Left lobe of liver (tissue), 2 donors: ENCODE data around the gene CCNT1. TPM values are rescaled to one million over a fixed set of nuclear protein-coding genes. Genes with fewer than 3 reads are reported as not detected.
A peak's percentile ranks its signal among the peaks of the same experiment; 100 is the strongest.
"Not testable (repeated sequence)": the region's sequence is repeated elsewhere in the genome, so short reads cannot be mapped to it uniquely, and the experiment has no call there.

Experiments used
- ATAC-seq: fragments of 200-7000 bp; cut with Tn5 transposase; one replicate; pipeline ENCODE4 v1.9.1; 2020; ENCODE audit warnings: mild to moderate bottlenecking, moderate library complexity
- DNase-seq: peaks from one replicate; pipeline ENCODE4 v3.0.0-alpha.2; 2020; ENCODE audit warnings: low spot score
- total RNA-seq: library from RNA; stranded (reverse); gene quantifications from one replicate; pipeline ENCODE4 v1.2.1, GENCODE V29; 2021
- donor health status: DM: no; HTN: no; CAD: no; lungs with moderate emphysema.
- donor health status: DM: no; HTN: yes; CAD: no.

Gene CCNT1
- total RNA-seq: 12.1 TPM

DNA sequence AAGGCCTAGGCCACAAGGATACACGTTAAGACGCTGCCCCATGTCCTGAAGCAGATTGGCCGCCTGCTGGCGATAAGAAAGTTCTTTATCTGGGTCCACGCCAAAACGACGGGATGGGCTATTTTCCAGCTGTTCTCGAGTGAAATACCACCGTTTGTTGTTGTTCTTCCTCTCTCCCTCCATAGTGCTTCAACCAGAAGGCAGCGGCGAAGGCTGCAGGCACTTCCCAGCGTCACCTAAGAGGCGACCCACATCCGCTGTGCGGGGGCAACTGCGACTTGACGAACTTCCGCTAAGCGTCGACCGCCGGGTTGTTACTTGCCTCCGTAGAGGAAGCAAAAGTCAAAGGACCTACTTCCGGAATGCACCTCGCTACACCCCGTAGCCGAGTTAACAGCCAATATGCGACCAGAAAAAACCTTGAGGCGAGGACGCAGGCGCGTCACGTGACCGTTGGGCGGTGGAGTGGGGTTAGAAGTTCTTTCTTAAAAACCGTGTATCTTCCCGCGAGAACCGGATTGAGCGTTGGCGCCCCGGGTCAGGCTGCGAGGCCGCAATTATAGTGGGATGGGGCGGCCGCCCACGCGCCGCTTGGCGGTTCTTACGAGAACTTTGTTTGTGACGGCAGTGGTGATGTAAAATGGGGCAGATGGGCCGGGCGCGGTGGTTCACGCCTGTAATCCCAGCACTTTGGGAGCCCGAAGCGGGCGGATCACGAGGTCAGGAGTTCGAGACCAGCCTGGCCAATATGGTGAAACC is at the start of gene CCNT1:
CCNT1 (minus strand) TSS at position 215 of the 759 bp plus-strand sequence; CDS start at position 183, 32 bp downstream.
- ATAC-seq (peak; percentile 96), DNase-seq (peak; percentile 99)

DNA sequence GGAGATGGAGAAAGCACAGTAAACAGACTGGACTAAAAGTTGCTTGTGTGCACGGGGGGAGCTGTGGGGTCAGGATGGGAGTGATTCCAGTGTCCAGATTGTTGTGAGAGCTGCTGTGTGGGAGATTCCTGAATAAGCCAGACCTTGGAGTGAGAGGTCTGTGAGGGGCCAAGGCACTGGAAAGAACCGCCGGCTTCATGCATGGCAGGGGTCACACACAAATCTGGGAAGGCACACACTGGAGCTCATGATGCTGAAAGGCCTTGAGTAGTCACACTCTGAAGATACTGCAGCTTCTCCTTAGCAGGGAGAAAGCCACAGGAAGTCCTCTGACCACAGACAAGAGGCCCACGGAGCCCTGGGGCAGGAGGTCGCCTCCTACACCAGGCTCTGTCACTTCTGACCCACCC is 49.3 kb upstream of the CCNT1 start:
- ATAC-seq: no peak
- DNase-seq: no peak

DNA sequence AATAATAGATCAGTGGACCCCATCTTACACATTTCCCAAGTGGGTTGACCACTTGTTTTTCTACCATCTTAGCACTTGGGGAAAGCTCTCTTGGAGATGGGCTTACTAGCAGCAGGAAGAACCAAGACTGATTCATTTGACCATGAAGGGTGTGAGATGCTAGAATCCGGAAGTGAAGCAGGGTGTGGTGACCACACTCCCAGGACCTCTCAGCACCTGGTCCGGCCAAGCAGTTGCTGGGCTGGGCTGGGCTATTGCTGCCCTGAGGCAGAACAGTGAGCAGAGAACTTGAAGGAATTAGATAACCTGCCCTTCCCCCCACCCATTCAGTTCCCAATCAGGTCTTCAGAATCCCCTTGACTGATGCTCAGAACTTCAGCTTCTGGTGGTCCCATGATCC is 48.0 kb upstream of the CCNT1 start:
- ATAC-seq: no peak
- no peak for DNase-seq

DNA sequence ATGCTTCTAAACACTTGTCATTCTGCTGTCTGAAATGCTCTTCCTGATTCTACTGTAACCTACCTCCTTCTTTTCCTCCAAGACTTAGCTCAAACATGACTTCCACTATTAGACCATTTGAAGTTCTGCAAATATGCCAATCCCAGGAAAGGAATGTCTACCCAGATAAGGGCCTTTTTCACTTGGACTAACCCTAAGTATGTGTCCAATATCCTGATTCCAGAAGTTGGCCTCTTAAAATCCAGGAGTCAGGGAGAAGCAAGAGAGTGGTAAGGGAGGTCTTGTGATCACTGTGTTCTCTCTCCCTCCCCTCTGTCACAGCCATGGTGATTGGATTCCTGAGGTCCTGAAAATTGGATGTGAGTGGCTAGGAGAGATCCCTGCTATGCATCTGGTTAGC is 42.2 kb upstream of the CCNT1 start:
- DNase-seq (no peak), ATAC-seq (no peak)

DNA sequence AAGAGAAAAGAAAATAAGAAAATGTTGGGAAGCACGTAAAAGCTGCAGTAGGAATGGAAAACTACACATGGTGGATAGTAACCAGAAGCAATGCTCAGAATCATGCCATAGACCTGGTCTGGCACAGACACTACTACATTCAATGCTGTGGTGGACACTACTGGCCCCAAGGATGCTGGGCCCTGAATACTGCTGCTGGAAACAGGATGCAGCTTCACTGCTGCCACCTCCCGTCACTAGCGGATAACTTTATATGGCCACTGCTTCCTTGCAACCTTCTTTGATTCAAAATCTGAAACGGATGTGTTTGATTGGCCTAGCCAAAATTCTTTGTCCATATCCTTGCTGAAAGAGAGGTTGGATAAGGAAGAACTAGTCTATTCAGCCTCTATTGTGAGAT is 41.7 kb upstream of the CCNT1 start:
- ATAC-seq (no peak), DNase-seq (no peak)

DNA sequence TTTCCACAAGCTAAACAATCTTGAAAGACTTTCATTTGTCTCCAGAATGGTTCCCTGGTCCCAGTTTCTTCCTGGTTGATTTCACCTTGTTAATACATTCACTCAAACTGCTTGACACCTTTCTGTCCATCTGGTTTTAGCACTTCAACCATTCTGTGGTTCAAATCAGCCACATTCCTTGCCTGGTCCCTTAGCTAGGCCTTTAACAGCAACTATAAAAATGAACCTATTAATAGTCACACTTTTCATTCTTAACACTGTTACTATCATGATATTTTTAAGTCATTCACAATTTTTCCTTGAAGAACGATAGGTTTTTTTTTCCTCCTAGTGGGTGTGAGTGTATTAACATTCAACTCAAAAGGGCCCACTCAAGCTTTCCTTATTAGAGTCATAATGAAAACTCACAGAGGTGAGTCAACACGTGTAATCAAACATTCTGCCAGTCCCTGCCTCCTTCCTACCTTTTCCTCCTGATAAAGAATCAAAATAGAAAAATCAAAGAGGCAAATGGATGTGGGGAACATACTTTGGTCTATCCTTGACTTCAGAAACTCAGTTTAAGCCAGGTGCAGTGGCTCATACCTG is 34.4 kb upstream of the CCNT1 start:
- ATAC-seq (no peak), DNase-seq (no peak)

DNA sequence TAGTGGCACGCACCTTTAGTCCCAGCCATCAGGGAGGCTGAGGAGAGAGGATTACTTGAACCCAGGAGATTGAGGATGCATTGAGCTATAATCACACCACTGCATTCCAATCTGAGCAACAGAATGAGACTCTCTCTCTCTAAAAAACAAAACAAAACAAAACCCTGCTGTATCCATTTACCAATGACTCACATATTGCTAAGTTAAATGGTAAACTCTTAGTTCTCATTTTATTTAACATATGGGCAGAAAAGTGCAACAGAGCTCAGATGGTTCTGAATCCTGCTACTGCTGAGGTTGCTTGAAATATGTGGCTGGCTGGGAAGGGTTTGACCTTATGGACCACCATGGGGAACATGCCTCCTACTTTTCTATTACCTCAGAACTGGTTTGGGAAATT is 33.7 kb upstream of the CCNT1 start:
- DNase-seq: no peak
- no peak for ATAC-seq

DNA sequence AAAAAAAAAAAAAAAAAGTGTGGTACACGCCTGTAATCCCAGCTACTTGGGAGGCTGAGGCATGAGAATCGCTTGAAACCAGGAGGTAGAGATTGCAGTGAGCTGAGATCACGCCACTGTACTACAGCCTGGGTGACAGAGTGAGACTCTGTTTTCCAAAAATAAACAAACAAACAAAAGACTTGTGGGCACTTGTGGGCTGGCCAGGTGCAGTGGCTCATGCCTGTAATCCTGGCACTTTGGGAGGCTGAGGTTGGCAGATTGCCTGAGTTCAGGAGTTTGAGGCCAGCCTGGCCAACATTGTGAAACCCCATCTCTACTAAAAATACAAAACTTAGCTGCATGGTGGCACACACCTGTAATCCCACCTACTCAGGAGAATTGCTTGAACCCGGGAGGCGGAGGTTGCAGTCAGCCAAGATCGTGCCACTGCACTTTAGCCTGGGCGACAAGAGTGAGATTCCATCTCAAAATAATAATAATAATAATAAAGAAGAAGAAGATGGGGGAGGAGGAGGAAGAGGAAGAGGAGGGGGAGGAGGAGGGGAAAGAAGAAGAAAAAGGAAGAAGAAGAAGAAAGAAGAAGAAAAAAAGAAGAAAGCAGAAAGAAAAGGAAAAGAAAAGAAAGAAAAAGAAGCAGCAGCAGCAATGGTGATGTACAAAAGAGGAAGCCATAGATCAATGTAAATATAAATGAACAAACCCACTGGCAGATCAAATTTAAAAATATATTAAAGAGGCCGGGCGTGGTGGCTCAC is 27.9 kb upstream of the CCNT1 start:
- ATAC-seq (peak; percentile 84), DNase-seq (peak; percentile 75)

DNA sequence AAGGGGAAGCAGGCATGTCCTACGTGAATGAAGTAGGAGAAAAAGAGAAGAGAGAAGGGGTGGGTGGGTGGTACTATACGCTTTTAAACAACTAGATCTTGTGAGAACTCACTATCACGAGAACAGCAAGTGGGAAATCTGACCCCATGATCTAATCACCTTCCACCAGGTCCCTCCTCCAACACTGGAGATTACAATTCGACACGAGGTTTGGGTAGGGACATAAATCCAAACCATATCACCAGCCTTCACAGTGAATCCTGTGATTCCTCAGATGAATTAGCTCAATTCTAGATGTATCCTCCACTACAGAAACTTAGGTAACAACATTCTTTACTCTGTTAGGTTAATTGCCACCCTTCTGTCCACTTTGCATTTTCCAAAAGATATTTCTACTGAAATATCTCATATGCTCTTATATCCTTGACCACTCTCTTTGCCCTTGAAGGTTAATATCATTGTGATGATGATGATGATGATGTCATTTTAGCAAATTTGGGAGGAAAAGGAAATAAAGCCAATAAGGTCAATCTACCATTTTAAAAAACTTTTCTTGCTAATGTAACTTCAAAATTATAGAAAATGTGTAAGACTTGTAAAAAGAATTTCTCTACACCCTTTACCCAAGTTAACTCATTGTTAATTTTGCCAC is 23.2 kb upstream of the CCNT1 start:
- no peak for ATAC-seq
- DNase-seq: no peak

DNA sequence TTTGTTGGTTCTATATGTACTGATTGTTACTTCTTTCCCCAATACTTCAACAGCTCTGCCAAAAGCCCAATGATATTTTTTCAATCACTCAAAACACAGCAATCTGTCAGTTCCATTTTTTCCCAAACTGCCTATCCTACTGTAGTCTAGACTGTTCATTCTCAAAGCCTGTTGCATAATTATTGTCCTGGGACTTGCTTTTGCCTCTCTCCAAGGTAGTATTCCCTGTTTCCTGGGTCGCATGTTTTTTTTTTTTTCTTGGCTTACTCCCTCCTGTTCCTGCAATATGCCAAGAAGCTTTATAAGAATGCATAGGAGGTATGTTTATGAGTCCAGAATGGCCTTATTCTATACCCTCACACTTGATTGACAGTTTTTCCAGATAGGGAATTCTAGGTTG is 19.9 kb upstream of the CCNT1 start:
- ATAC-seq (no peak), DNase-seq (no peak)

DNA sequence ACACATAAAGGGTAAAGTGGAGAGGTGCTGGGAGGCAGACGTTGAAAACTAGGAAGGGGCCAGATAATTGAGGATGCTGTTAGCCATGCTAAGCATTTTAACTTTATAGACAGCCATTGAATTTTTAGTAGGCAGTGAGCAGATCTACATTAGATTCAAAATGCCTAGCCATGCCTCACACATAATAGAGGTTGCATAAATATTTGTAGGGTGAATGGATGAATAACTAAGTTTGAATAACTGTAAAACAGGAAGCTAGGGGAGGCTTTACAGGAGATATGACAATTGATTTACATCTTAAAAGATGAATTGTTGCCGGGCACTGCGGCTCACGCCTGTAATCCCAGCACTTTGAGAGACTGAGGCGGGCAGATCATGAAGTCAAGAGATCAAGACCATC is 12.3 kb upstream of the CCNT1 start:
- DNase-seq: no peak
- no peak for ATAC-seq

DNA sequence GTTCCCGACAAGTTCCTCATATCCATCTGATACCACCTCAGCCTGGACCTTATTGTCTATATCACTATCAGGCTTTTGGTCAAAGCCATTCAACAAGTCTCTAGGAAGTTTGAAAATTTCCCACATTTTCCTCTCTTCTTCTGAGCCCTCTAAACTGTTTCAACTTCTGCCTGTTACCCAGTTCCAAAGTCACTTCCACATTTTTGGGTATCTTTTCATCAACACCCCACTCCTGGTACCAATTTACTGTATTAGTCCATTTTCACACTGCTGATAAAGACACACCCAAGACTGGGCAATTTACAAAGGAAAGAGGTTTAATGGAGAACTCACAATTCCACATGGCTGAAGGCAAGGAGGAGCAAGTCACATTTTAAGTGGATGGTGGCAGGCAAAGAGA is 4.2 kb upstream of the CCNT1 start:
- ATAC-seq: not testable (repeated sequence)

DNA sequence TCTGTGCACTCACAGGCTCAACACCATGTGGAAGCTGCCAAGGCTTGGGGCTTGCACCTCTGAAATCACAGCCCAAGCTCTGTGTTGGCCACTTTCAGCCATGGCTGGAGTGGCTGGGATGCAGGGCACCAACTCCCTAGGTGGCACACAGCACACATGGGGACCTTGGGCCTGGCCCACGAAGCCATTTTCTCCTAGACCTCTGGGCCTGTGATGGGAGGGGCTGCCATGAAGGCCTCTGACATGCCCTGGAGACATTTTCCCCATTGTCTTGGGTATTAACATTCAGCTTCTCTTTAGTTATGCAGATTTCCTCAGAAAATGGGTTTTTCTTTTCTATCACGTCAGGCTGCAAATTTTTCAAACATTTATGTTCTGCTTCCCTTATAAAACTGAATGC is 3.7 kb upstream of the CCNT1 start:
- ATAC-seq, DNase-seq: not testable (repeated sequence)

More for the DNA sequence above, 4.2 kb upstream of the CCNT1 start:
- DNase-seq: not testable (repeated sequence)

DNA sequence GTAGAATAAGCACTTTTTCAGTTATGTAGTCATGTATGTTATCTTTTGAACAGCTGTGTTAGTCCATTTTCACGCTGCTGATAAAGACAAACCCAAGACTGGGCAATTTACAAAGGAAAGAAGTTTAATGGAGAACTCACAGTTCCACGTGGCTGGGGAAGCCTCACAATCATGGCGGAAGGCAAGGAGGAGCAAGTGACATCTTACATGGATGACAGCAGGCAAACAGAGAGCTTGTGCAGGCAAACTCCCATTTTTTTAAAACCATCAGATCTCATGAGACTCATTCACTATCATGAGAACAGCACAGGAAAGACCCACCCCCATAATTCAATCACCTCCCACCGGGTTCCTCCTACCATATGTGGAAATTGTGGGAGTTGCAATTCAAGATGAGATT is 2.5 kb upstream of the CCNT1 start:
- not testable (repeated sequence) for DNase-seq, ATAC-seq

DNA sequence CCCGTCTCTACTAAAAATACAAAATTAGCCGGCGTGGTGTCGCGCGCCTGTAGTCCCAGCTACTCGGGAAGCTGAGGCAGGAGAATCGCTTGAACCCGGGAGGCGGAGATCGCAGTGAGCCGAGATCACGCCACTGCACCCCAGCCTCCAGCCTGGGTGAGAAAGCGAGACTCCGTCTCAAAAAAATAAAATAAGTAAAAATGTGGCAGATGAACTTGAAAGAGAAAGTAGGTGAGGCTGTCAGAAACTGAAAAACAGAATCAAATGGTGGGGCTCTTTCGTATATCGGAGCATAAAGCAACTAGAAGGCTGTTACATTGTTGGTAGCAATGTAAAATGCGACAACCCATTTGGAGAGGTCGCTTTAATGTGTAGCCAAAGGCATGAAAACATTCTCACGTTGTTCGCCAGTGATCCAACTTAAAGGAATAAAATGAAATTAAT is 767 bp upstream of the CCNT1 start:
- ATAC-seq (no peak), DNase-seq (no peak)

DNA sequence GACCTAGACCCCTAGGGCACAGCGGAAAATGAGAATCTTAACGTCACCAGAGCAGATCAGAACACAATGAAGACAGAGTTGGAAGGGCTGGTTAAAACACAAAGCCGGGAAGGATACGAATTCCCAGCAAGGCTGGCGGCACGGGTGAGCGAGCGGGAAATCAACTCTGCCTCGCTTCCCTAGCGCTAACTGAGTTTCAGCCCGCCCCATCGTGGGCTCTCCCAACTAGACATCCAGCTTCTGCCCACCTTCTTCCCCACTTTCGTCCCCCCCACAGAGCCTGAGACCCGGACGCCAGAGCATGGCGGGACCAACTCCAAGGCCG is 377 bp downstream of the CCNT1 start:
- ATAC-seq: no peak
- DNase-seq: no peak

DNA sequence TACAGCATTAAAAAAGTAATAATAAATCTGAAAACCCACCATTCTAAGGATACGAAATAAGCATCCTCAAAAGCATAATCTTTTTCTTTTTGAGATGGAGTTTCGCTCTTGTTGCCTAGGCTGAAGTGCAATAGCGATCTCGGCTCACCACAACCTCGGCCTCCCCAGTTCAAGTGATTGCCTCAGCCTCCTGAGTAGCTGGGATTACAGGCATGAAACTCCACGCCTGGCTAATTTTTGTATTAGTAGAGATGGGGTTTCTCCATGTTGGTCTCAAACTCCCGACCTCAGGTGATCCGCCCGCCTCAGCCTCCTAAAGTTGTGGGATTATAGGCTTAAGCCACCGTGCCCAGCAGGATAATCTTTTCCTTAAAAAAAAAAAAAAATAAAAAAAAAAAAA is 4.3 kb downstream of the CCNT1 start:
- DNase-seq: no peak
- no peak for ATAC-seq

DNA sequence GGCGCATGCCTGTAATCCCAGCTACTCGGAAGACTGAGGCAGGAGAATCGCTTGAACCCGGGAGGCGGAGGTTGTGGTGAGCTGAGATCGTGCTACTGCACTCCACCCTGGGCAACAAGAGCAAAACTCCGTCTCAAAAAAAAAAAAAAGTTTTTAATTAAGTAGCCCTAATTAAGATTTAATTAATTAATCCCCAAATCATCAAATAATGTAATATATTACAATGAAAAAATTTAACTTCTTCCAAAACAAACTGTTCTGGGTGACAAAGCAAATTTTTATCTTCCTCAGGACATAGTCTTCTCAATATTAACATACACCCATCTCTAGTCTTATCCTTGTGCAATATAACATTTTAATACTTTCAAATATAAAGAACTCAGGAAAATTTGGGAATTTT is 17.7 kb downstream of the CCNT1 start:
- ATAC-seq, DNase-seq: not testable (repeated sequence)

DNA sequence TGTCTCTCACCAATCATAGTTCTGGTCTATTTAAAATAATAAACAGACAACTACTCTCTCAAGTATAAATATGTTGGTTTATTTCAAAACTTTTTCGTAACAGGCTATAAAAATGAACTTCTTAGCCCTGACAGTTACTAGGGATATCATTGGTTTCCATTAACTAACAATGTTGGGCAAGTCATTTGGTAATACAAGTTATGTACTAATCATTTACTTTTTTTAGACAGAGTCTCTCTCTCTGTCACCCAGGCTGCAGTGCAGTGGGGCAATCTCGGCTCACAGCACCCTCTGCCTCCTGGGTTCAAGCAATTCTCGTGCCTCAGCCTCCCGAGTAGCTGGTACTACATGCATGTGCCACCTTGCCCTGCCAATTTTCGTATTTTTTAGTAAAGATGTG is 19.9 kb downstream of the CCNT1 start:
- DNase-seq (no peak), ATAC-seq (peak; percentile 27)

DNA sequence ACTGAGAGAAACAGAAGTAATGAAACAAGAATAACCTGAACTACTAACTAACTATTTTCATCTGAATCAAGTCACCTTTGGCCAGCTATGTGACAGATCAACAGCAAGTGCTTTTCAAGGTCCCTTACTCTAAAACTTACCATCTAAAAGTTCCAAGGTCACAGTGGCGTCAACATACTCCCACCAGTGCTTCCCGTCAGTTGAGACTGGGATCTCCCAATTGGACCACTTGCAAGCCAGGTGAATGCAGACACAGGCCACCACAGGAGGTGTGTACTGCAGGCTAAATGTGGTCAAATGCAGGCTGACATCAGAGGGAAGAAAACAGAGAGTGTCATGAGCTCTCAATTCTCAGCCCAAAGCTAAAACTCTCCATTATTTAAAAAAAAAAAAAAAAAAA is 20.6 kb downstream of the CCNT1 start:
- no peak for ATAC-seq

DNA sequence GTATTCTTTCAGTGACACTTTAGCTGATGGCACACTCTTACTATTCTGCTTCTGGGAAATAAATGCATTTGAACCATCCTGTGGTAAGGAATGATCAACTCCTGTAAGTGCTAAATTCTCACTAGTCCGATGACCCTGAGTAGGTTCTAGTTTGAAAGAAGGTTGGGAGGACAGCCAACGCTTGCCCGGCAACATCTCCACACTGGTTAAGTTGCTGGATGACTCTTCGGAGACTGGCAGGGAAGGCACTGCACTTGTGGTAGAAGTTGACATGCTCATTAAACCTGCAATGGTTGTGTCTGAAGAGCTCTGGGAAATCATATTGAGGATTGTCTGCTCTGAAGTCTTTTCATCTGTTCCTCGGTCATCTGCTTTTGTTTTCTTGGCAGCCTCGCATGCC is 22.5 kb downstream of the CCNT1 start:
- DNase-seq (no peak), ATAC-seq (no peak)

More for the DNA sequence above, 20.6 kb downstream of the CCNT1 start:
- no peak for DNase-seq
